Urinary bladder (tissue), 4 donors: Measurements from ENCODE around the gene RELL1. TPM values are rescaled to one million over a fixed set of nuclear protein-coding genes. Genes with fewer than 3 reads are reported as not detected.
"Not testable (repeated sequence)": the region's sequence is repeated elsewhere in the genome, so short reads cannot be mapped to it uniquely, and the experiment has no call there.

ENCODE experiments used
- DNase-seq: peaks from one replicate; pipeline ENCODE4 v3.0.0-alpha.2; 2015; ENCODE audit errors: extremely low spot score
- H3K27ac ChIP-seq: one replicate; pipeline ENCODE4 v1.5.1; 2013; ENCODE audit warnings: low read depth, mild to moderate bottlenecking, moderate library complexity
- H3K36me3 ChIP-seq: one replicate; pipeline ENCODE4 v1.6.1; 2013; ENCODE audit warnings: mild to moderate bottlenecking, moderate library complexity; ENCODE audit not compliant: insufficient read depth
- H3K4me1 ChIP-seq: one replicate; pipeline ENCODE4 v1.6.1; 2013; ENCODE audit warnings: mild to moderate bottlenecking, moderate library complexity; ENCODE audit not compliant: insufficient read depth
- H3K4me3 ChIP-seq: one replicate; pipeline ENCODE4 v1.5.1; 2013; ENCODE audit warnings: low read depth, low read length
- WGBS: extraction: QIAGEN DNeasy Blood & Tissue Kit; methylation state at CpG from one replicate; pipeline ENCODE4 v1.1.7; 2013; 5-methylcytosine and 5-hydroxymethylcytosine counted together
- polyA plus RNA-seq: library from polyadenylated mRNA; stranded (reverse); fragments of 200-250 nt; gene quantifications from one replicate; pipeline ENCODE4 v1.2.3, GENCODE V29; 2013
- total RNA-seq: library from RNA; depleted of rRNA; stranded (reverse); fragments of >200 nt; gene quantifications from one replicate; pipeline ENCODE4 v1.2.3, GENCODE V29; 2014
- donor health status: healthy with polysubstance abuse.
- donor health status: healthy.

The RELL1 gene
- total and polyA plus RNA-seq, 2 donors, result 7.6 to 44.7 TPM

DNA sequence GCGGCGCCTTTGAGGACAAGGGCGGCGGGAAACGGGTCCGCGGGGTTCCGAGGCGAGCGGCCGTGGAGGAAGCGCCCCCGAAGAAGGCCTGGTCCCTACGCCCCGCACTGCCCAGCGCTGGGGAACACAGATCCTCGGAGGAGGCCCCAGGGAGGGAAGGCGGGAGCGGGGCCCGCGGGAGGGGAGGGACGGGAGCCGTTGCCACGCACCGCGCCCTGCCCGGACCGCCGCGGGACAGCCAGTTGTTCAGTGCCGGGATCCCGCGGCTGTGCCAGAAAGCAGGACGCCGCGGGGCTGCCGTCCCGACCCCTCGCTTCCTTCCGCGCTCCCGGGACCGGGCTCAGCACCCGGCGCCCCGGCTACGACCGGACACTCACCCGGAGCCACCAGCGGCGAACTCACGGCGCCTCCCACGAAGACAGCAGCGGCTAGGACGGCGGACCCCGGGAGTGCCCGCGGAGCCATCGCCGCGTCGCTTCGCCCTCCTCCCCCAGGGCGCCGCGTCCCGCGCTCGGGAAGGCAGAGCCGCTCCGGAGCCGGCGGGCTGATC lies 278 bp downstream of the RELL1 start:
- Histone ChIP-seq H3K27ac (peak overlapping the region; percentile 95), H3K4me3 (peak overlapping the region; percentile 83), H3K36me3 (no peaks in the 10 kb centered on the region), H3K4me1 (no peaks in the 10 kb centered on the region)
- under 1% methylated on average over 74 of the region's 75 CpGs for WGBS
- no peak for DNase-seq

DNA sequence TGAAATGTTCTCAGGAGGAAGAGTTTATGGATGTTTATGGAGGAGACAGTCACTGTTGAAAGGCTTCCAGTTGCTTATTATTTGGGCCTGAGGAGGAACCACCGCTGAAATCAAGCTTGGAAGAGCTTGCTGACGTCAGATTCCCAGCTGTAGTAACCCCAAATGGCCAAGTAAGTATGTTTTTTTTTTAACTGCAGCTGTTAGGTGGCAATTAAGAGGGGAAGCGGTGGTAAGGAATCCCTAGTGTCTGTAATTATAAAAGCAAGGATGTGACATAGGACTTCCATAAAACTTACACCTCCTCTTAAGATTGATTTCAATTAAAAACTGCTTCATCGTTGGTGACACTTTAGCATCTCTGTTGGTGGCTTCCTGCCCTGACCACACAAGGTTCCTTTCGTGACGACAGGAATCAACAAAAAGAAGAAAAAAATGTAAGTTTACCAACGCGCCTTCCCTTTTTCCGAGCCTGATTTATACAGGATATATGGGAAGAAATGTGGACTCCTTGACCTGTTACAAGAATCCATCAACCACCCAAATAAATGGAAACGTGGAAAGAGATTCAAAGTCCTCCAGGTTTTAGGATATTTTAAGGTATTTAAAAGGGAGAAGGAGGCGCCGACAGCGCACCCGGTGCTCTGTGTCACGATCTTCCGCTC lies 884 bp downstream of the RELL1 start:
- H3K4me3 ChIP-seq, result peak overlapping the region; percentile 83
- DNase-seq, result no peak
- H3K27ac ChIP-seq, result peak overlapping the region; percentile 95
- no peaks in the 10 kb centered on the region for H3K36me3 ChIP-seq
- H3K4me1 ChIP-seq, result no peaks in the 10 kb centered on the region
- WGBS, result 1% methylated on average over 16 of the region's 16 CpGs

DNA sequence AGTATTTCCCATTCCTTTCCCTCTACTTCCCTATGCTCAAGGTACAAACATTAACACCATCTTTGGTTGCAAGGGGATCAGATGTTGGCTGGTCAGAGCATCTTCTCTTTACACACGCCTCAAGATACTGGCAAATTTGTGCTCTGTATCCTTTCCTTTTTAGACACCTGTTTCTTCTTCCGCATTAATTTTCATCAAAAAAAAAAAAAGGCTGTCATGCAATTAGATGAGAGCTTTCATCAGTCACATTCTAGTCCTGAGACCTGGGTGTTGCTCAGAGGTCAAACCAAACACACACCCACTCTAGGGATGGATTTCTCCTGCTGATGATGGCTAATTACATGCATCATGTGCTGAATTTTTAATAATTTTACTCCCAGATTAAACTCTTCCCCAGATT lies 2.0 kb downstream of the RELL1 start:
- H3K4me1 ChIP-seq, result no peaks in the 10 kb centered on the region
- H3K27ac ChIP-seq, result no peak overlapping the region

DNA sequence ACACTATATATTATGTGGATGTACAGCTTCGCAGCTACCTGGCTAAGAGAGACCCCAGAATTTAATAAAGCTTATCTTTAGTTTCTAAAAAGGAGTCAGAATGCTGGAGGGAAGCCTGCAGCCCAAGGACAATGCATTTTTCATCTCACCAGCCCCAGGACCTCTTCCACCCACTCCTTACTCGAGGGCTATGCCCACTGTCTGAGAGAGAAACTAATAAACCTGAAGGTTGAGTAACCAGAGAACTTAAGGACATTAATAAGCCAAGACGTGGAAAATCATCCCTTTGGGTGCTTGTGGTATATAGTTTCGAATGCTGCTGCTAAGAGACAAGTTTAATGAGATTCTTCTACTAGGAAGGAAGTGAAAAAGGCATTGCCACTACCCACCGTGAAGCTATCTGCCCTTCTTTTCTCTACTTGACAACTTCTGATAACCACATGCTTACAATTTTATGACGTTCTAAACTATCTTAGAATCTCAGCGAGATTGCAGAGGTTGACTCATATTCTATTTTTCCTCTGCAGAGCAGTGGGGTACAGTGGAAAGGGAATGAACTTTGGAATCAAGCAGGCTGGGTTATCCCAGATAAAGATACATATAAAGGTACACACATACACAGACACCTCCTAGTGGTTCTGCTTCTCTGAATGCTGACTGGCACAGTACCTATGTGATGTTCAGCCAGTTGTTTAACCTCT lies 3.3 kb downstream of the RELL1 start:
- no peak overlapping the region for H3K4me3 ChIP-seq
- WGBS, result 52% methylated on average over 7 of the region's 7 CpGs
- no peak for DNase-seq
- H3K27ac ChIP-seq, result no peak overlapping the region
- H3K36me3 ChIP-seq, result no peaks in the 10 kb centered on the region
- no peaks in the 10 kb centered on the region for H3K4me1 ChIP-seq

More for the DNA sequence above, 2.0 kb downstream of the RELL1 start:
- 96% methylated on average over 2 of the region's 2 CpGs for WGBS
- no peaks in the 10 kb centered on the region for H3K36me3 ChIP-seq
- no peak for DNase-seq
- H3K4me3 ChIP-seq, result no peak overlapping the region

DNA sequence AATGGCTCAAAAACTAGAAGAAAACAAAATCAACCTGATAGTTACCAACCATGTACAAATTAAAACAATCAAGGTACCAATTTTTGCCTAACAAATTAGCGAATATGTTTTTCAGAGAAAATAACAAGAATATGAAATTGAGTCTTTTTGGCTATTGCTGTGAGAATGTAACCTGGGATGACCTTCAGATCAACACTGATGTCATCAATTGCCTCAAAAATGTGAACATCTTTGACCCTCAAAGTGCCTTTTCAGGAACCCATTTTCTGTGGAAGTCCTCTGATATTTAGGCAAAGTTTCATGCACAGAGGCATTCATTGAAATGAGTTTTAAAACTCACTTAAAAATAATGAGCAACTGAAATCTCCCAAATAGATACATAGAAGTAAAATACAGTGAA lies 6.1 kb downstream of the RELL1 start:
- no peaks in the 10 kb centered on the region for H3K36me3 ChIP-seq
- H3K4me3 ChIP-seq, result no peak overlapping the region
- no peaks in the 10 kb centered on the region for H3K4me1 ChIP-seq
- H3K27ac ChIP-seq, result no peak overlapping the region
- no peak for DNase-seq
- WGBS, result 98% methylated on average over 1 of the region's 1 CpG

DNA sequence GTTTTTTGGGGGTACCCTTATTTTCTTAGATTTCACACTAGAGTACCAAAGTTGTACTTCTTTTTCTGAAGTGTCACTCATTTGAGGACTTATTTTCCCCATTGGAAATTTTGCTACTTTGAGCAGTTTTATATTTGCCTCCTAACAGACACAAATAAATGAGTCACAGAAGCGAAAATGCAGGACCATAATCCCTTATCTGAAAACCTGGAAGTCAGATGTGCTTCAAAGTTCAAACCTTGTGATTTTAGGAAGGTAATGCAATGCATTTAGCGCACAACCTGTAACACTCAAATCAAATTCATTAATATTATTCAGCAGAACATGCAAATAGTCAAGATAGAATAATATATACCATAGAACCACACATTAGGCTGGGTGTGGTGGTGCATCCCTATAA lies 6.9 kb downstream of the RELL1 start:
- no peak for DNase-seq
- 87% methylated on average over 2 of the region's 2 CpGs for WGBS
- Histone ChIP-seq H3K4me1 (no peaks in the 10 kb centered on the region), H3K27ac (no peak overlapping the region), H3K4me3 (no peak overlapping the region), H3K36me3 (no peaks in the 10 kb centered on the region)

DNA sequence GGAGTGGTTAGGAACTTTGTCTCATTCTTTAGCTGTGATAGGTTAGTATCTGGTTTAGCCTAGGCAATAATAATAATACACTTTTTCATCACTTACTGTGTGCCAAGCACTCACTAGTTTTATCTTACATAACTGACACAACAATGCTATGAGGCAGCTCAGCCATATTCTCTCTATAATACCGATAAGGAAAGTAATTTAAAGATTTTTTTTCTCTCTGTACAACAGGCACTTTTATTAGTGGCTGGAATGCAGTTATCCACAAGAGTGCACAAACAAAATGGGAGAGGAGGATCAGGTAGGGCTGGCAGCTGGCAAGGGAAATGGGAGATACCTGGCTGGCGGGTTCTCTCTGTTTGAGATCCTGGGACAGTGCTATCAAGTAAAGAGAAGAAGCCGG lies 7.6 kb downstream of the RELL1 start:
- 74% methylated on average over 3 of the region's 3 CpGs for WGBS
- H3K27ac ChIP-seq, result no peak overlapping the region
- H3K4me3 ChIP-seq, result no peak overlapping the region
- H3K36me3 ChIP-seq, result no peaks in the 10 kb centered on the region
- no peak for DNase-seq
- no peaks in the 10 kb centered on the region for H3K4me1 ChIP-seq

DNA sequence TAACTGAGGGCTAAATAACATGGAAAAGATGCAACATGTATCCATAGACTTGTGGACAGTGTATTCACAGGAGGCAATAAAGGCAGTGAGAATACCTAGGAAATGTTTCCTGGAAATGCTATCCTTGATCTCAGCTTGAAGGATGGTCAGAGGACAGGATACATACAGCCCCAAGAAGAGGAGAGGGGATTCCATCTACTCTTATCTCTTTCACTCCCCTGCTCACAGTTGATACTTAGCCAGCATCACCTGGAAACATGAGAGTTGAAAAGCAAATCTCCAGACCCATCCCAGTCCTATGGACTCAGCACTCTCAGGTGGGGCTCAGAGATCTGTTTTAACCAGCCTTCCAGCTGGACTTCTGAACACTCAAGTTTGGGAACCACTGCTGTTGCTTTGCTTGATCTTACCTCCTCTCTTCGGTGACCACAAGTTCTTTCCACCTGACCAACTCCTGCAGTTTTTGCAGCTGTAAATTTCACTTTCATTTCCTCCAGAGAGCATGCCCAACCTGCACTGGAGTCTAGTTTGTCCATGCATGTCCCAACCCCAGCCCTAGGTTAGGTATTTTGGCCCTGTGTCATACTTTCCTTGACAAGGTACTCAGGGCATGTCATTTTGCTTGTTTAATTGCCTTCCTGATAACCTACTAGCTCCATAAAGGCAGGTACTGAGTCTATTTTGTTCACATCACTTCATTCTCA lies 10.4 kb downstream of the RELL1 start:
- 83% methylated on average over 1 of the region's 1 CpG for WGBS
- no peaks in the 10 kb centered on the region for H3K4me1 ChIP-seq
- H3K4me3 ChIP-seq, result no peak overlapping the region
- H3K27ac ChIP-seq, result no peak overlapping the region
- no peak for DNase-seq
- H3K36me3 ChIP-seq, result no peaks in the 10 kb centered on the region

DNA sequence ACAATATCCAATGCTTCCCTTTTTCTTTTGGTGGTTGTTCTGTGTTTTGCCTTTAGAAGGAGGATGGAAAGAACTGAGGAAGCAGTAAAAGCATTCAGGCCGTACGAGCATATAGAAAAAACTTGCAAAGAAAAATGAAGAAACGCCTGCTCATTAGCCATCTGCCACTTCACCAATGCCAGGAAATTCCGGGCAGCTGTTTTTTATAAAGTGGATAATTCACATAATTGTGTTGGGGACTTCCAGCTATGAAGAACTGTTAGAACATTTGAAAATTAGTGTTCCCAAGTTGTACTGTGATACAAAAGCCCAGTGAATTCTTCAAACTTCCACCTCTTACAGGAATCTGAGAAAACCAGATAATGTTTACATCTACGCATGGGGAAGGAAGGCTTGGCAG lies 11.7 kb downstream of the RELL1 start:
- Histone ChIP-seq H3K4me3 (no peak overlapping the region), H3K27ac (no peak overlapping the region), H3K36me3 (no peaks in the 10 kb centered on the region), H3K4me1 (no peaks in the 10 kb centered on the region)
- WGBS, result 58% methylated on average over 5 of the region's 5 CpGs
- DNase-seq, result no peak

DNA sequence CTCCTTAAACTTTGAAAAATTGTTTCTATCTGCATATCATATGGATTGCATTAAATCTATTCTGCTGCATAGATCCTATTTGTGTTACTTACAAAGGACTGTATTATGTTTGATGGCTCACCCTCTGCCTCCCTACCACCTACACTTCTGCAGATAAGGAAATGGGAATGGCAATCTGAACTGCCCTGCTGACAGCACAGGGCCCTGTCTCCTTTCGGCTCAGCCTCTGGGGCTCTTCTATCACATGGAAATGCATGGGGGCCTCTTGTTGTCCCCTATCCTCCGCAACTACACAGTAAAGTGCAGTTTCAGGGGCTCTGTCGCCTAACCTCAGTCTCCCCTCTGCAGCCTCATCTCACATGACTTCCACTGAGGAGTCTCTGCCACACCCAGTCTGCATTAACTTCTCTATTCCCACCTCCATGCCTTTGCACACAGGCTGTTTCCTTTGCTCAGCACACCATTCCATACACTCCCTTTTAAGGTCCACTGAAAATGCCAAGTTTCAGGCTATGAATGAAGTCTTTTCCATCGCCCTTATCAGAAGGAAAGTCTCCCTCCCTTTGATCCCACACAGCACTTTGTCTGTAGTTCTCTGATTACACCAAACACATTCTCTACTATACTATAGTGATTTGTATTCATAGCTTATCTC lies 12.5 kb downstream of the RELL1 start:
- H3K27ac ChIP-seq, result no peak overlapping the region
- no peak overlapping the region for H3K4me3 ChIP-seq
- H3K36me3 ChIP-seq, result no peaks in the 10 kb centered on the region
- no peak for DNase-seq
- H3K4me1 ChIP-seq, result no peaks in the 10 kb centered on the region
- 92% methylated on average over 4 of the region's 4 CpGs for WGBS

DNA sequence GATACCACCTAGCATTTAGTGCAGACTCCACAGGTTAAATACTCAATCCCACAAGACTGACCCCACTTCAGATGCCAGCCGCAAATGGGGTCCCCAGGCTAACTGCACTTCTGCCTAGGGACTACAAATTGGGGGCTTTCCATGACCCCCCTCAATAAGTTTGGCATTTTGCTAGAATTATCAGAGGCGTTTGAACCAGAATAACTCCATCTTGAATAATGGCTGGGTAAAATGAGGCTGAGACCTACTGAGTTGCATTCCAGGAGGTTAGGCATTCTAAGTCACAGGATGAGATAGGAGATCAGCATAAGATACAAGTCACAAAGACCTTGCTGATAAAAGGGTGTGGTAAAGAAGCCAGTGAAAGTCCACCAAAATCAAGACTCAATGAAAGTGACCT lies 15.1 kb downstream of the RELL1 start:
- Histone ChIP-seq H3K4me3 (no peak overlapping the region), H3K4me1 (peaks cover 3% of the 10 kb centered on the region), H3K36me3 (no peaks in the 10 kb centered on the region), H3K27ac (no peak overlapping the region)
- WGBS, result 77% methylated on average over 2 of the region's 2 CpGs
- DNase-seq, result no peak

DNA sequence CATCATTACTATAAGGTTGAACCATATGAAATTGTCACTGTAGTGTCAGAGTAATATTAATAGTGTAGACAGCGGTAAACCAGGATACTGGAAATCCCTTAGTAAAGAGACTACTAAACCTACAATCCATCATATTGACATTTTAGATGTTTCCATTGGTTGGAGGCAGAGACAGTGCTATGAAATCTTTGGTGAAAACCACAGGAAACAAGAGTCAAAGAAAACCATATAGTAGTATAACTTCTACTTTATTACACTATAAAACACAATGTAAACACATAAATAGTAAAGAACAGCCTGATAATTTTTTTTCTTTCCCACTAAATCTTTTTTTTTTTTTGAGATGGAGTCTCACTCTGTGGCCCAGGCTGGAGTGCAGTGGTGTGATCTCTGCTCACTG lies 15.9 kb downstream of the RELL1 start:
- DNase-seq, result no peak
- 91% methylated on average over 1 of the region's 1 CpG for WGBS
- no peaks in the 10 kb centered on the region for H3K36me3 ChIP-seq
- H3K27ac ChIP-seq, result no peak overlapping the region
- H3K4me1 ChIP-seq, result peaks cover 5% of the 10 kb centered on the region
- no peak overlapping the region for H3K4me3 ChIP-seq

DNA sequence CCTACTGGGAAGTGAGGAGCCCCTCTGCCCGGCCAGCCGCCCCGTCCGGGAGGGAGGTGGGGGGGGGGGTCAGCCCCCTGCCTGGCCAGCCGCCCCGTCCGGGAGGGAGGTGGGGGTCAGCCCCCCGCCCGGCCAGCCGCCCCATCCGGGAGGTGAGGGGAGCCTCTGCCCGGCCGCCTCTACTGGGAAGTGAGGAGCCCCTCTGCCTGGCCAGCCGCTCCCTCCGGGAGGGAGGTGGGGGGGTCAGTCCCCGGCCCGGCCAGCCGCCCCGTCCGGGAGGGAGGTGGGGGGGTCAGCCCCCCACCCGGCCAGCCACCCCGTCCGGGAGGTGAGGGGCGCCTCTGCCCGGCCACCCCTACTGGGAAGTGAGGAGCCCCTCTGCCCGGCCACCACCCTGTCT lies 17.1 kb downstream of the RELL1 start:
- H3K36me3 ChIP-seq, H3K4me3 ChIP-seq, DNase-seq, H3K27ac ChIP-seq, H3K4me1 ChIP-seq: not testable (repeated sequence)
- WGBS, result 95% methylated on average over 19 of the region's 26 CpGs
